Measurements from ENCODE around the gene STX10. TPM values are rescaled to one million over a fixed set of nuclear protein-coding genes. Genes with fewer than 3 reads are reported as not detected.

Gene STX10
- total and polyA plus RNA-seq, 9 of the 15 experiments (the other 6 are each of a cell fraction or from before 2014, with no cell fraction given): 0.51 to 66.3 (median 31.0) TPM

GRCh38 chr19:13104360-13104847 lies 45.8 kb downstream of the STX10 start (continued):
- peak; percentile 52; the same call in 1 of the 2 replicates for TF ChIP-seq MGA (IDR thresholded peaks at IDR 0.05)
- TF ChIP-seq RB1 (IDR thresholded peaks at IDR 0.05; ENCODE audit: low read depth): peak; percentile 85
- TF ChIP-seq CREB3L1 (IDR thresholded peaks at IDR 0.05; ENCODE audit: borderline replicate concordance, low read depth): no peak
- TF ChIP-seq ZNF316 (IDR thresholded peaks at IDR 0.05): no peak
- 0 out of 2 replicates have a peak, but pooled peaks have one; percentile 37 for TF ChIP-seq CREB3 (tag; conservative IDR thresholded peaks at IDR 0.05; ENCODE audit: low read depth)
- peak; percentile 87 for TF ChIP-seq PRDM10 (IDR thresholded peaks at IDR 0.05; ENCODE audit: partially characterized antibody)
- TF ChIP-seq CEBPB (tag; IDR thresholded peaks at IDR 0.05): no peak
- TF ChIP-seq RBFOX2 (IDR thresholded peaks at IDR 0.05; ENCODE audit: low read depth, low read length): peak; percentile 67
- 0 out of 2 replicates have a peak, but pooled peaks have one; percentile 57 for TF ChIP-seq NFRKB (IDR thresholded peaks at IDR 0.05; ENCODE audit: low read depth)
- 0 out of 2 replicates have a peak, but pooled peaks have one; percentile 18 for TF ChIP-seq ZNF79 (CRISPR knock-in tag; IDR thresholded peaks at IDR 0.05; ENCODE audit: low read depth)

Data from K562 (cell line).